ENCODE measurements around the gene SCN8A.

SCN8A gene

GRCh38 chr12:51771008-51771407, 180.0 kb downstream of the SCN8A start:
- no peak for TF ChIP-seq CTCF (IDR thresholded peaks at IDR 0.05; ENCODE audit: borderline replicate concordance, control extremely low read depth, extremely low read depth, insufficient read depth, missing control alignments)
- in situ Hi-C loops (cut with MboI; ENCODE audit: low sequenced_read_pairs, unreplicated experiment), result no loop called here
- DNase-seq (ENCODE audit: low spot score), result no peak

GRCh38 chr12:51773145-51773869, 182.3 kb downstream of the SCN8A start:
- TF ChIP-seq CTCF (IDR thresholded peaks at IDR 0.05; ENCODE audit: borderline replicate concordance, control extremely low read depth, extremely low read depth, insufficient read depth, missing control alignments), result no peak
- DNase-seq (ENCODE audit: low spot score), result no peak
- in situ Hi-C loops (cut with MboI; ENCODE audit: low sequenced_read_pairs, unreplicated experiment), result no loop called here

- in situ Hi-C loops (cut with MboI; ENCODE audit: low sequenced_read_pairs, unreplicated experiment), result no loop called here
- TF ChIP-seq CTCF (IDR thresholded peaks at IDR 0.05; ENCODE audit: borderline replicate concordance, control extremely low read depth, extremely low read depth, insufficient read depth, missing control alignments), result no peak
- no peak for DNase-seq (ENCODE audit: low spot score)
Observed at GRCh38 chr12:51774933-51775332, 183.9 kb downstream of the SCN8A start.

DNA sequence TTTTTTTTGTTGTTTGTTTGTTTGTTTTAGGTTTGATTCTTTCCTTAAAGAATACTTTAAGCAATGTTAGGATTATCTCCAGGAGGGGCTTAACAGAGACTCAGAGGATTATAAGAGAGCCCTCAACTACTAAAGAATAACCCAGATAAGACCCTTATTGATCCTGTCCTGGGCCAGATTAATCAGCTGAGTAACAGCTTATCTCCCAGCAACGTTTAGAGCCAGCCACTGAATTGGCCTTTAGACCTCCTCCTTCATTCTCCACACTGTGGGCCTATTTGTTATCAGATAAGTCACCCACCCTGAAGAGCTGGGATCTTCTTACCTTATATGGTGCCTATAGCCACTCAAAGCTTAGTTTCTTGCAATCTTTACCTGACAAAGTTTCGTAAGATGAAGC, 186.4 kb downstream of the SCN8A start:
- no peak for TF ChIP-seq CTCF (IDR thresholded peaks at IDR 0.05; ENCODE audit: borderline replicate concordance, control extremely low read depth, extremely low read depth, insufficient read depth, missing control alignments)
- in situ Hi-C loops (cut with MboI; ENCODE audit: low sequenced_read_pairs, unreplicated experiment), result no loop called here
- DNase-seq (ENCODE audit: low spot score), result no peak

- in situ Hi-C loops (cut with MboI; ENCODE audit: low sequenced_read_pairs, unreplicated experiment), result no loop called here
- DNase-seq (ENCODE audit: low spot score), result no peak
- TF ChIP-seq CTCF (IDR thresholded peaks at IDR 0.05; ENCODE audit: borderline replicate concordance, control extremely low read depth, extremely low read depth, insufficient read depth, missing control alignments), result no peak
Observed at GRCh38 chr12:51777973-51778372, 186.9 kb downstream of the SCN8A start.

- DNase-seq (ENCODE audit: low spot score), result no peak
- in situ Hi-C loops (cut with MboI; ENCODE audit: low sequenced_read_pairs, unreplicated experiment), result no loop called here
- no peak for TF ChIP-seq CTCF (IDR thresholded peaks at IDR 0.05; ENCODE audit: borderline replicate concordance, control extremely low read depth, extremely low read depth, insufficient read depth, missing control alignments)
Observed at GRCh38 chr12:51779876-51780275, 188.8 kb downstream of the SCN8A start.

Data from GM13976 (cell line).